Inflammatory macrophage treated with lipopolysaccharide for 4 hours (primary cell): ENCODE results near the gene DZIP3.

Source experiments
- DNase-seq: peaks from one replicate; pipeline ENCODE4 v3.0.0-alpha.2; 2020

The DZIP3 gene

GRCh38 chr3:108713009-108713516 lies 123.5 kb downstream of the DZIP3 start:
- DNase-seq, result no peak

GRCh38 chr3:108713816-108714215 lies 124.3 kb downstream of the DZIP3 start:
- no peak for DNase-seq

- no peak for DNase-seq
These were observed 128.9 kb downstream of the DZIP3 start for GRCh38 chr3:108718454-108718853.

GRCh38 chr3:108719178-108719806 lies 129.8 kb downstream of the DZIP3 start:
- no peak for DNase-seq

GRCh38 chr3:108722724-108723123 lies 133.2 kb downstream of the DZIP3 start:
- no peak for DNase-seq

GRCh38 chr3:108724101-108724500 lies 134.6 kb downstream of the DZIP3 start:
- DNase-seq, result no peak

GRCh38 chr3:108728105-108728504 lies 138.6 kb downstream of the DZIP3 start:
- no peak for DNase-seq

- no peak for DNase-seq
These were observed 139.4 kb downstream of the DZIP3 start for GRCh38 chr3:108728934-108729333.

- no peak for DNase-seq
These were observed 147.3 kb downstream of the DZIP3 start for GRCh38 chr3:108736821-108737220.

- DNase-seq, result no peak
These were observed 153.4 kb downstream of the DZIP3 start for GRCh38 chr3:108742929-108743328.
